H1 (cell line): Measurements from ENCODE around the gene SPOCD1. TPM values are rescaled to one million over a fixed set of nuclear protein-coding genes. Genes with fewer than 3 reads are reported as not detected.

Experiments used
- RNF2 ChIP-seq: fragments of 200-900, 300-1000 bp; sonication (generic); IDR thresholded peaks from 2 replicates; pipeline ENCODE4 v1.7.1; 2016; ENCODE audit warnings: borderline replicate concordance, low read depth, mild to moderate bottlenecking, antibody characterized with exemption, low read length; ENCODE audit not compliant: poor library complexity, severe bottlenecking; ENCODE audit errors: missing control alignments
- polyA plus RNA-seq, 7 experiments: library from polyadenylated mRNA; depleted of rRNA in 3 of 7; stranded (reverse) in 5 of 7; unstranded in 2 of 7; fragments of >200 nt in 5 of 7; fragments of 200-250 nt in 2 of 7; gene quantifications; 1 replicate in 5 of 7; 2 replicates in 1 of 7; 4 replicates in 1 of 7; pipeline versions ENCODE4 v1.2.1 to v1.2.3, GENCODE V29; 2011 to 2013; ENCODE audit warnings: missing spikeins in 2 of 7, mixed read lengths in 2 of 7
- total RNA-seq: library from RNA; stranded (reverse); fragmentation: NEBNext Ultra II Directional; extraction: Animal tissue kit (Norgen Biotek cat#: 25700); gene quantifications from 2 replicates; pipeline ENCODE4 v1.2.1, GENCODE V29; 2021

SPOCD1 gene
- total and polyA plus RNA-seq, 2 of the 8 experiments (the other 6 are each of a cell fraction or from before 2014, with no cell fraction given), result 1.8 to 2.9 TPM

DNA sequence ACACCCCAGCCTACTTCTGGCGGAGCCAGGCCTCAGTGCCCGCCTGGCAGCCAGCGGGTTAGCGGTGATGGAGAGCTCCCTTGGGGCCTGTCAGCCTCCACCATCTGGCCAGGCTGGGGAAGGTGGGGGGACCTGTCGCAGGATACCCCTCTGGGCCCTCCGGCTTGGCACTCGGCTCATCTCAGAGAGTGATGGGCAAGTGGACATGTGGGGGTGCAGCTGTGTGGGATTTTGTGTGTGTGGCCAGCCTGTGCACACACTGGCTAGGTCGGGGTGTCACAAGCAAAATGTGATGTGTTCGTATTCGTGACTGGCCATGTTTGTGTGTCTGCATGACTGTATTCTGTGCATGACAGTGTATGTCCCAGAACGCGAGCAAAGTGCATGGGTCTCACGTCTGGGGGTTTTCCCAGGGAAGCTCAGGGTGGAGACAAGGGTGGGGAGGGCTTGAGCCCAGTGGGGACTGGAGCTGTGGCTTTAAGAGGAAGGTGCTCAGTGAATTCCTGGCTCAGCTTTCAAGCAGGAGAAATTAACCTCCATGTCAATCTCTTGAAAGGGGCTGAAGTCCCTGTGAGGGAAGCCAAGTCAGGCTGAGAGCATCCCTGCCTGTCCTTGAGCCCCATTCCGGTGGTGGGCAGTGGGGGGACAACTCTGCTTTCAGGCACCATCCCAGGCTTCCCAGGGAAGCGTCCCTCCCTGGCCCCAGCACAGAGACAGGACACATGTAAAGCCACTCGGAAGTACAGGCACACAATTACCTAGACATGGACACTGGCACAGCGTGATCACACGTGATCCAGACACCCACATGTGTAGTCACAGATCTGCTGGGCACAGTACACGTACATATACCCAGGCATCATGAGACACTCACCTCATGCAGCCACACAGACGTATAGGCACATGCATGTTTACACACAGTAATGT, 30.5 kb downstream of the SPOCD1 start (continued):
- no peak for TF ChIP-seq RNF2
